T-helper 1 cell treated with Interleukin-12 subunit alpha and Interleukin-12 subunit beta and Interleukin-4 antibody, amounts not matched to agents 30 μg/mL and 1 μg/mL, for 36 hours (primary cell): ENCODE measurements around the gene PTBP1.
A peak's percentile ranks its signal among the peaks of the same experiment; 100 is the strongest.
"Not testable (repeated sequence)": the region's sequence is repeated elsewhere in the genome, so short reads cannot be mapped to it uniquely, and the experiment has no call there.

Experiments
- H3K27ac Mint-ChIP-seq: one replicate; pipeline ENCODE4 v1.8.0; 2021; ENCODE audit warnings: mild to moderate bottlenecking, mixed read lengths
- H3K27me3 Mint-ChIP-seq: one replicate; pipeline ENCODE4 v1.8.0; 2021; ENCODE audit warnings: low read depth, mixed read lengths
- H3K36me3 Mint-ChIP-seq: one replicate; pipeline ENCODE4 v1.8.0; 2021; ENCODE audit warnings: low read depth, mixed read lengths
- H3K4me1 Mint-ChIP-seq: one replicate; pipeline ENCODE4 v1.8.0; 2021; ENCODE audit warnings: low read depth, mixed read lengths
- H3K4me3 Mint-ChIP-seq: one replicate; pipeline ENCODE4 v1.8.0; 2021; ENCODE audit warnings: mild to moderate bottlenecking, moderate library complexity, mixed read lengths
- H3K9me3 Mint-ChIP-seq: one replicate; pipeline ENCODE4 v1.8.0; 2021; ENCODE audit warnings: mixed read lengths

PTBP1 gene

DNA sequence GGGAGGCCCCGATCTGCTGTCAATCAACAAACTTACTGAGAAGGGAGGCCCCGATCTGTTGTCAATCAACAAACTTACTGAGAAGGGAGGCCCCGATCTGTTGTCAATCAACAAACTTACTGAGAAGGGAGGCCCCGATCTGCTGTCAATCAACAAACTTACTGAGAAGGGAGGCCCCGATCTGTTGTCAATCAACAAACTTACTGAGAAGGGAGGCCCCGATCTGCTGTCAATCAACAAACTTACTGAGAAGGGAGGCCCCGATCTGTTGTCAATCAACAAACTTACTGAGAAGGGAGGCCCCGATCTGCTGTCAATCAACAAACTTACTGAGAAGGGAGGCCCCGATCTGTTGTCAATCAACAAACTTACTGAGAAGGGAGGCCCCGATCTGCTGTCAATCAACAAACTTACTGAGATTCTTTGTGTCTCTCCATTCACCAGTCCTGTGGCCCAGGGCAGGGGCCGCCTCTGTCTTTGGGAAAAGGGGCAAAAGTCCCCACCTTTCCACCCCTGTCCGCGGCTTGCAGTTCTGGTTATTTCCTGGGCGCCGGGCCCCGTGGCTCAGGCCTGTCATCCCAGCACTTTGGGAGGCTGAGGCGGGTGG lies 56.5 kb downstream of the PTBP1 start:
- not testable (repeated sequence) for H3K27ac Mint-ChIP-seq, H3K4me3 Mint-ChIP-seq, H3K36me3 Mint-ChIP-seq, H3K9me3 Mint-ChIP-seq, H3K4me1 Mint-ChIP-seq
- H3K27me3 Mint-ChIP-seq, result peaks cover 11% of the 10 kb centered on the region

DNA sequence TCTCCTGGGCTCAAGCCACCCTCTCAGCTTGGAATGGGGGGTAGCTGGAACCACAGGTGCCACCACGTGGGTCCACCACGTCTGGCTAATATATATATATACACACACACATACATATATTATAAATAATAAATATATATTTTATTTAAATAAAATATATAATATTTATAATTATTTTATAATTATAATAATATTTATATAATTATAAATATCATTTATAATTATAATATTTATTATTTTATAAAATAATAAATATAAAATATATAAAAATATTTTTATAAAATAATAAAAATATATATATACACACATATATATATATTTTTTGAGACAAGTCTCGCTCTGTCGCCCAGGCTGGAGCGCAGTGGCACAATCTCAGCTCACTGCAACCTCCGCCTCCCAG lies 57.3 kb downstream of the PTBP1 start:
- Mint-ChIP-seq H3K27me3 (peaks cover 14% of the 10 kb centered on the region), H3K4me3 (no peak overlapping the region), H3K27ac (no peak overlapping the region), H3K4me1 (peaks cover 2% of the 10 kb centered on the region), H3K36me3 (no peaks in the 10 kb centered on the region), H3K9me3 (no peaks in the 10 kb centered on the region)

DNA sequence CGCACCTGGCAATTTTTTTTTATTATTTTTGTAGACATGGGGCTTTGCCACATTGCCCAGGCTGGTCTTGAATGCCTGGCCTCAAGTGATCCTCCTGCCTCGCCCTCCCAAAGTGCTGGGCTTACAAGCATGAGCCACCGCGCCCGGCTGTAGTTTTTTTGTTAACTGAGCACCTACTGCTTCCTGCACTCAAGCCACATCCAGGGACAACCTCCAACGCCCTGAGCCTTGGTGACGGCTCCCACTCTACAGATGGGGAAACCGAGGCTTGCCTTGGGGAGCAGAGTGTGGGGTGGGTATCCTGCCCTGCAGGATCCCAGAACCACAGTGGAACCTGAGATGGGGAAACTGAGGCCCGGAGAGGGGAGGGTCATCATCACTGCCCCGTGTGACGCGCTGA lies 57.9 kb downstream of the PTBP1 start:
- peaks cover 2% of the 10 kb centered on the region for H3K4me1 Mint-ChIP-seq

DNA sequence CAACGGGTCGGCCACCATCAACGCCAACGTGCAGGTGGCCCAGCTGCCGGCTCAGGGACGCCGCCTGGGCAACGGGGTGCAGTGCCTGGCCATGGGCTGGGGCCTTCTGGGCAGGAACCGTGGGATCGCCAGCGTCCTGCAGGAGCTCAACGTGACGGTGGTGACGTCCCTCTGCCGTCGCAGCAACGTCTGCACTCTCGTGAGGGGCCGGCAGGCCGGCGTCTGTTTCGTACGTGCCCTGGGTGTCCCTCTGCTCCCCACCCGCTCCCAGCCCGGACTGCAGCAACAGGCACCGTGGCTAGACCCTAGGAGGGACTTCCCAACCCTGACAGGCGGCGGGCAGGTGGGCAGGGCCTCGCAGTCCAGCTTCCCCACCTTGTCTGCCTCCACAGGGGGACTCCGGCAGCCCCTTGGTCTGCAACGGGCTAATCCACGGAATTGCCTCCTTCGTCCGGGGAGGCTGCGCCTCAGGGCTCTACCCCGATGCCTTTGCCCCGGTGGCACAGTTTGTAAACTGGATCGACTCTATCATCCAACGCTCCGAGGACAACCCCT lies 58.4 kb downstream of the PTBP1 start:
- Mint-ChIP-seq H3K36me3 (no peaks in the 10 kb centered on the region), H3K4me1 (peaks cover 2% of the 10 kb centered on the region), H3K27ac (no peak overlapping the region), H3K4me3 (no peak overlapping the region), H3K27me3 (peaks cover 19% of the 10 kb centered on the region), H3K9me3 (no peaks in the 10 kb centered on the region)

More for the DNA sequence above, 57.9 kb downstream of the PTBP1 start:
- H3K4me3 Mint-ChIP-seq, result no peak overlapping the region
- H3K27me3 Mint-ChIP-seq, result peaks cover 19% of the 10 kb centered on the region
- H3K9me3 Mint-ChIP-seq, result no peaks in the 10 kb centered on the region
- H3K36me3 Mint-ChIP-seq, result no peaks in the 10 kb centered on the region
- H3K27ac Mint-ChIP-seq, result no peak overlapping the region

DNA sequence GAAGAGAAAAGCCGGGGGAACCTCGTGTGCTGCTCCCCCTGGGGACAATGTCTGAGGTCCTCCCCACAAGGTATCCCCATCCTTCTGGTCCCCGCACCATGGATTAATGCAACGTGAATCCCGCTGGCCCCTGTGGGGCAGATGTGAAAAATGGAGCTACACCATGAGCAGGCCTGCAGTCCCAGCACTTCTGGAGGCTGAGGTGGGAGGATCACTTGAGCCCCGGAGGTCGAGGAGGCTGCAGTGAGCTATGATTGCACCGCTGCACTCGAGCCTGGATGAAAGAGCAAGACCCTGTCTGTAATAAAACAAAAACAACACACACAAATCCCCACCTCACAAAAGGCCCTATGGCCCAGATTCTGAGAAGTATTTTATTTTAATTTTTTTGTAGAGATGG lies 61.0 kb downstream of the PTBP1 start:
- Mint-ChIP-seq H3K4me1 (peaks cover 7% of the 10 kb centered on the region), H3K36me3 (no peaks in the 10 kb centered on the region), H3K27me3 (peaks cover 19% of the 10 kb centered on the region), H3K4me3 (no peak overlapping the region), H3K9me3 (no peaks in the 10 kb centered on the region), H3K27ac (no peak overlapping the region)

- peaks cover 7% of the 10 kb centered on the region for H3K4me1 Mint-ChIP-seq
- H3K27ac Mint-ChIP-seq, result no peak within 1 kb of the TSS
- H3K4me3 Mint-ChIP-seq, result peak within 1 kb of the TSS; percentile 21
- H3K36me3 Mint-ChIP-seq, result no peaks in the 10 kb centered on the region
- no peaks in the 10 kb centered on the region for H3K9me3 Mint-ChIP-seq
- peaks cover 19% of the 10 kb centered on the region for H3K27me3 Mint-ChIP-seq
Measured at GRCh38 chr19:858868-859843, 61.9 kb downstream of the PTBP1 start, which contains the start of gene CFD. Gene CFD, plus strand, starts transcription at chr19:859664. Its CDS starts 26 bp downstream, at chr19:859690.

- peaks cover 19% of the 10 kb centered on the region for H3K27me3 Mint-ChIP-seq
- no peak overlapping the region for H3K27ac Mint-ChIP-seq
- no peak overlapping the region for H3K4me3 Mint-ChIP-seq
- peaks cover 2% of the 10 kb centered on the region for H3K36me3 Mint-ChIP-seq
- H3K4me1 Mint-ChIP-seq, result peaks cover 7% of the 10 kb centered on the region
- no peaks in the 10 kb centered on the region for H3K9me3 Mint-ChIP-seq
Measured at GRCh38 chr19:861141-861755, 64.0 kb downstream of the PTBP1 start.
